OCI-LY1 (cell line): ENCODE measurements around the gene KRTAP4-5.
"Not testable (repeated sequence)": the region's sequence is repeated elsewhere in the genome, so short reads cannot be mapped to it uniquely, and the experiment has no call there.

Source experiments
- H2AFZ ChIP-seq: fragments of 200-600 bp; sonication (generic), shearing (Covaris generic); 2 replicates; pipeline ENCODE4 v1.6.0; 2014; ENCODE audit warnings: antibody characterized with exemption, mild to moderate bottlenecking, low read length
- H3F3A ChIP-seq: fragments of 200-600 bp; sonication (generic), shearing (Covaris generic); 2 replicates; pipeline ENCODE4 v1.6.0; 2014; ENCODE audit warnings: mild to moderate bottlenecking, antibody characterized with exemption, low read length, moderate library complexity; ENCODE audit not compliant: insufficient read depth
- H3K27ac ChIP-seq: fragments of 200-600 bp; sonication (generic); 2 replicates; pipeline ENCODE4 v1.5.1; 2014; ENCODE audit warnings: low read length, mixed run types, mild to moderate bottlenecking, low read depth; ENCODE audit not compliant: poor library complexity, severe bottlenecking
- H3K27me3 ChIP-seq: fragments of 200-600 bp; sonication (generic); 2 replicates; pipeline ENCODE4 v1.6.0; 2014; ENCODE audit warnings: antibody characterized with exemption, mild to moderate bottlenecking, low read length, moderate library complexity; ENCODE audit not compliant: insufficient read depth
- H3K36me3 ChIP-seq: fragments of 200-600 bp; sonication (generic); 2 replicates; pipeline ENCODE4 v1.6.1; 2014; ENCODE audit warnings: mild to moderate bottlenecking, antibody characterized with exemption, low read length, moderate library complexity, mixed read lengths; ENCODE audit not compliant: insufficient read depth
- H3K4me1 ChIP-seq: fragments of 200-600 bp; sonication (generic); 2 replicates; pipeline ENCODE4 v1.5.1; 2014; ENCODE audit warnings: mild to moderate bottlenecking, low read length, moderate library complexity; ENCODE audit not compliant: insufficient read depth, severe bottlenecking
- H3K4me2 ChIP-seq: fragments of 200-600 bp; sonication (generic), shearing (Covaris generic); 2 replicates; pipeline ENCODE4 v1.6.1; 2014; ENCODE audit warnings: low read length
- H3K4me3 ChIP-seq: fragments of 200-600 bp; sonication (generic); 2 replicates; pipeline ENCODE4 v1.5.1; 2014; ENCODE audit warnings: low read length, low read depth, mild to moderate bottlenecking, mixed read lengths; ENCODE audit not compliant: poor library complexity, severe bottlenecking
- H3K79me2 ChIP-seq: fragments of 200-600 bp; shearing (Covaris generic); 2 replicates; pipeline ENCODE4 v1.6.1; 2016; ENCODE audit warnings: mixed run types, low read length, mixed read lengths; ENCODE audit not compliant: insufficient read depth
- H3K9ac ChIP-seq: fragments of 200-600 bp; sonication (generic), shearing (Covaris generic); 2 replicates; pipeline ENCODE4 v1.6.1; 2014; ENCODE audit warnings: mild to moderate bottlenecking, low read length, mixed read lengths
- H3K9me2 ChIP-seq: fragments of 200-600 bp; sonication (generic), shearing (Covaris generic); 2 replicates; pipeline ENCODE4 v1.6.1; 2014; ENCODE audit warnings: low read depth, mild to moderate bottlenecking, low read length, mixed read lengths
- H3K9me3 ChIP-seq: fragments of 200-600 bp; shearing (Covaris generic); 2 replicates; pipeline ENCODE4 v1.6.1; 2014; ENCODE audit warnings: low read length, mixed read lengths
- H4K20me1 ChIP-seq: fragments of 200-600 bp; sonication (generic), shearing (Covaris generic); 2 replicates; pipeline ENCODE4 v1.6.0; 2016; ENCODE audit warnings: mild to moderate bottlenecking, low read length; ENCODE audit not compliant: insufficient read depth
- EZH2 ChIP-seq: fragments of 200-600 bp; sonication (generic), shearing (Covaris generic); IDR thresholded peaks from 2 replicates; pipeline ENCODE4 v1.8.0; 2017; ENCODE audit warnings: borderline replicate concordance, mixed run types, mild to moderate bottlenecking, antibody characterized with exemption, low read length, moderate library complexity, mixed read lengths
- TF ChIP-seq, protein P1 (sequence below): fragments of 200-600 bp; sonication (generic), shearing (Covaris generic); IDR thresholded peaks from 2 replicates; pipeline ENCODE4 v1.5.1; 2017; ENCODE audit warnings: mild to moderate bottlenecking, antibody characterized with exemption, low read length, moderate library complexity, mixed read lengths

Gene KRTAP4-5

DNA sequence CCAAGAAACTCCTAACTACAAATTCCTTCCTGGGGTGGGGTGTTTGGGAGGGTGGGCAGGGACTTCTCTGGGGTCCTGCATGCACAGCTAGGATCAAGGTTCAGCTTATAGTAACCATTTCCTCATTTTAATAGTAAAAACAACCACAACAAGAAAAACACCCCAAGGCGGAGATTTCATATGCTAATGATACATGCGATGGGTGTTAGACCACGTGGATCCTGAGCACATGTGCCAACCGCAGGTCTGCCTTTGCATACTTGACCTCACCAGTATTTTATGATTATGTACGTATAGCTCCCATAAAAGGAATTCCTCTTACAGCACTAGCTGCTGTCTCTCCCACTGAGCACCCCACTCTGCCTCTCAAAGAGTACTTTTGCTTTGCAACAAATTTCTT is 33.3 kb downstream of the KRTAP4-5 start:
- Histone ChIP-seq H3F3A (no peaks in the 10 kb centered on the region), H3K4me3 (no peak overlapping the region), H3K79me2 (no peaks in the 10 kb centered on the region), H3K9ac (no peak overlapping the region), H3K9me3 (no peaks in the 10 kb centered on the region), H3K4me2 (no peak overlapping the region), H3K27me3 (no peaks in the 10 kb centered on the region), H3K36me3 (no peaks in the 10 kb centered on the region), H3K4me1 (peaks cover 6% of the 10 kb centered on the region), H3K27ac (no peak overlapping the region), H4K20me1 (no peaks in the 10 kb centered on the region), H3K9me2 (no peaks in the 10 kb centered on the region), H2AFZ (no peak overlapping the region)
- TF ChIP-seq, protein P1, sequence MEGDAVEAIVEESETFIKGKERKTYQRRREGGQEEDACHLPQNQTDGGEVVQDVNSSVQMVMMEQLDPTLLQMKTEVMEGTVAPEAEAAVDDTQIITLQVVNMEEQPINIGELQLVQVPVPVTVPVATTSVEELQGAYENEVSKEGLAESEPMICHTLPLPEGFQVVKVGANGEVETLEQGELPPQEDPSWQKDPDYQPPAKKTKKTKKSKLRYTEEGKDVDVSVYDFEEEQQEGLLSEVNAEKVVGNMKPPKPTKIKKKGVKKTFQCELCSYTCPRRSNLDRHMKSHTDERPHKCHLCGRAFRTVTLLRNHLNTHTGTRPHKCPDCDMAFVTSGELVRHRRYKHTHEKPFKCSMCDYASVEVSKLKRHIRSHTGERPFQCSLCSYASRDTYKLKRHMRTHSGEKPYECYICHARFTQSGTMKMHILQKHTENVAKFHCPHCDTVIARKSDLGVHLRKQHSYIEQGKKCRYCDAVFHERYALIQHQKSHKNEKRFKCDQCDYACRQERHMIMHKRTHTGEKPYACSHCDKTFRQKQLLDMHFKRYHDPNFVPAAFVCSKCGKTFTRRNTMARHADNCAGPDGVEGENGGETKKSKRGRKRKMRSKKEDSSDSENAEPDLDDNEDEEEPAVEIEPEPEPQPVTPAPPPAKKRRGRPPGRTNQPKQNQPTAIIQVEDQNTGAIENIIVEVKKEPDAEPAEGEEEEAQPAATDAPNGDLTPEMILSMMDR = no peak
- no peak for TF ChIP-seq EZH2

DNA sequence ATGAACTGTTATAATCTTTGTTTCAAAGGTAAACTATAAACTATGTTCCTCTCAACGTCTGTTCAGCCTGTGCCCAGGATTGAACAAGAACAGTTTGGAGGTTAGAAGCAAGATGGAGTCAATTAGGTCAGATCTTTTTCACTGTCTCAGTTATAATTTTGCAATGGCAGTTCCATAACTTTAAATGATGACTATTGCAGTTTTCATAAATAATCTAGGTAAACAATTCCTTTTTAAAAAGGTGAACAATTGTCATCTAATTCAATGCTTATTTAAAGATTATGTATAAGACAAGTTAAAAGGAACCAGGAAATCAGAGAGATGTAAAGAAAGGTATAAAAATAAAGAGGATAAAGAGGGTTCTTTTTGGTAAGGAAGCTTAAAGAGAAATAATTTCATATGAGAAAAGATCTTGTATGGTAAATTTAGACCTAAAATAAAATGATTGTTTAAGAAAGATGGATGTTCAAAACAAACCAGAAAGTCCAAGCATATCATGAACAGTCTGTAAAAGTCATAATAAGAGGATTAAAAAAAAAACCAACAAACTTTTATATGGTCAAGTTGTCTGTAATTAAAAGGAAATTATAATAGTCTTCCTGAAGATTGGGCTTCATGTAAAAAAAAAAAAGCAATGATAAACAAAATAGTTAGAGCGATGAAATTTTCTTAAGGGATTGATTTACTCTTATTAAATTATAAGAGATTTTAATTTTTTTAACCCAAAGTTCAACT is 38.3 kb downstream of the KRTAP4-5 start:
- Histone ChIP-seq H3K9ac (no peak overlapping the region), H3K4me1 (no peaks in the 10 kb centered on the region), H3K4me3 (no peak overlapping the region), H3K9me3 (no peaks in the 10 kb centered on the region), H2AFZ (no peak overlapping the region), H4K20me1 (no peaks in the 10 kb centered on the region), H3K79me2 (no peaks in the 10 kb centered on the region), H3K4me2 (no peak overlapping the region), H3K27ac (no peak overlapping the region), H3K9me2 (no peaks in the 10 kb centered on the region), H3K27me3 (no peaks in the 10 kb centered on the region), H3K36me3 (no peaks in the 10 kb centered on the region), H3F3A (no peaks in the 10 kb centered on the region)
- TF ChIP-seq, protein P1 = no peak
- TF ChIP-seq EZH2 = no peak

DNA sequence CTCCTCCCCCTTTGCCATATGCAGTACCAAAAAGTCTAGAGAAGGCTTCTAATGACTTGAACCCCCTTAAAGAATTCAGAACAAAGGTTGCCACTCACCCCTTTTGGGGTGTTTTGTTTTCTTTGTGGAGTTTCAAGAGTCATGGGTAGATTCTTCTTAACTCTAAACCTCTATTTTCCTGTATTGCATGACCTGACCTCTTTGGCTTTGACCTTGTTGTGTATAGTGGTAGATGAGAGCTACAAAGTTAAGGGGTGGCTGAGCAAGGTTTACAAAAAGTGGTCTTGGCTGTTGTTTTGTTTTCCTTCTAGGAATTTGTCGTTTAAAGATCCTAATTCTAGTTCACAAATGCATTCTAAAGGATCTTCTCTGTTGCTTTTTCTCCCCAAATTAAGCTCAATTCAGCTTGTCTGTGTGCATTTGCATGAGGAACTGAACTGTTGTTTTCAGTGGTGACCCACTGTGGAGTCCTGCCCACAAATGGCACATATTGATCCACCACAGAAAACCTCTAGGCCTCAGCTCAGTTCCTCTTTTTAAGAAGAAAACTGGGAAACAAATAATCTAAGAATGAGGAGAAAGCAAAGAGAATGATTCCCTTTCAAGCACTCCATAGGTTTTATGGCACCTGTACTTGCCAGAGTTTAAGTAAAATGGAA is 40.8 kb downstream of the KRTAP4-5 start:
- not testable (repeated sequence) for H3K9me3 ChIP-seq, H3K36me3 ChIP-seq, H3K4me3 ChIP-seq, H3K9me2 ChIP-seq, H3K27me3 ChIP-seq, H3K4me1 ChIP-seq, H3K79me2 ChIP-seq, H4K20me1 ChIP-seq, H3F3A ChIP-seq, H2AFZ ChIP-seq, H3K9ac ChIP-seq, H3K27ac ChIP-seq, H3K4me2 ChIP-seq
